HG03139 (cell line): ENCODE data around the gene FIG4.
"Not testable (repeated sequence)": the region's sequence is repeated elsewhere in the genome, so short reads cannot be mapped to it uniquely, and the experiment has no call there.

Source experiments
- ATAC-seq: cut with Tn5 transposase; IDR thresholded peaks from one replicate; pipeline ENCODE4 v1.9.1; 2021; ENCODE audit not compliant: unreplicated experiment

Gene FIG4

GRCh38 chr6:109690737-109691621, at the start of gene FIG4, which contains the start of gene AK9:
Gene FIG4, plus strand, starts transcription at chr6:109691296. Its CDS starts 140 bp downstream, at chr6:109691436.
Gene AK9, minus strand, starts transcription at chr6:109691202. Its CDS starts 15,457 bp downstream, at chr6:109675745.
- peak; percentile 94 for ATAC-seq

GRCh38 chr6:109644131-109644530, 47.0 kb upstream of the FIG4 start:
- ATAC-seq: no peak

- no peak for ATAC-seq
Measured at GRCh38 chr6:109653264-109653663, 37.8 kb upstream of the FIG4 start.

GRCh38 chr6:109655761-109656262, 35.3 kb upstream of the FIG4 start:
- no peak for ATAC-seq

GRCh38 chr6:109660526-109661320, 30.4 kb upstream of the FIG4 start:
- no peak for ATAC-seq

- ATAC-seq: no peak
Measured at GRCh38 chr6:109662192-109662591, 28.9 kb upstream of the FIG4 start.

GRCh38 chr6:109669811-109670210, 21.3 kb upstream of the FIG4 start:
- no peak for ATAC-seq

- no peak for ATAC-seq
Measured at GRCh38 chr6:109671733-109672132, 19.4 kb upstream of the FIG4 start.

- no peak for ATAC-seq
Measured at GRCh38 chr6:109672175-109672574, 18.9 kb upstream of the FIG4 start.

GRCh38 chr6:109672839-109673238, 18.3 kb upstream of the FIG4 start:
- no peak for ATAC-seq

- ATAC-seq: no peak
Measured at GRCh38 chr6:109676724-109677123, 14.4 kb upstream of the FIG4 start.

- no peak for ATAC-seq
Measured at GRCh38 chr6:109678240-109678639, 12.9 kb upstream of the FIG4 start.

- not testable (repeated sequence) for ATAC-seq
Measured at GRCh38 chr6:109678661-109679505, 12.2 kb upstream of the FIG4 start.

- no peak for ATAC-seq
Measured at GRCh38 chr6:109686566-109687265, 4.4 kb upstream of the FIG4 start.

- no peak for ATAC-seq
Measured at GRCh38 chr6:109687271-109687761, 3.8 kb upstream of the FIG4 start.

GRCh38 chr6:109690373-109690736, 741 bp upstream of the FIG4 start:
- ATAC-seq: peak; percentile 36

- ATAC-seq: no peak
Measured at GRCh38 chr6:109693111-109693510, 2.0 kb downstream of the FIG4 start.

GRCh38 chr6:109695468-109695867, 4.4 kb downstream of the FIG4 start:
- no peak for ATAC-seq

- ATAC-seq: no peak
Measured at GRCh38 chr6:109696355-109696754, 5.3 kb downstream of the FIG4 start.

- ATAC-seq: no peak
Measured at GRCh38 chr6:109701221-109701620, 10.1 kb downstream of the FIG4 start.
